Measurements from ENCODE around the gene PCDH11X. TPM values are rescaled to one million over a fixed set of nuclear protein-coding genes. Genes with fewer than 3 reads are reported as not detected.
"Not testable (repeated sequence)": the region's sequence is repeated elsewhere in the genome, so short reads cannot be mapped to it uniquely, and the experiment has no call there.

PCDH11X gene
- 10 to 100 TPM; 24.5 to 57.4 TPM for total RNA-seq
- 10 to 100 TPM; 16.6 to 30.5 TPM for polyA plus RNA-seq (ENCODE audit: insufficient read length in 2 of 2)
- long read RNA-seq, donor 1, full-length matches to known transcripts = 2 of 2 reads
- long read RNA-seq, donor 1, partial matches to known transcripts = 0 of 2 reads
- long read RNA-seq, donor 1, other reads (novel, unspliced or antisense) = 0 of 2 reads
- long read RNA-seq, donor 2 = 0 reads
- long read RNA-seq, donor 3, partial matches to known transcripts = 19 of 19 reads
- long read RNA-seq, donor 3, other reads (novel, unspliced or antisense) = 0 of 19 reads
- long read RNA-seq, donor 4 = 0 reads

DNA sequence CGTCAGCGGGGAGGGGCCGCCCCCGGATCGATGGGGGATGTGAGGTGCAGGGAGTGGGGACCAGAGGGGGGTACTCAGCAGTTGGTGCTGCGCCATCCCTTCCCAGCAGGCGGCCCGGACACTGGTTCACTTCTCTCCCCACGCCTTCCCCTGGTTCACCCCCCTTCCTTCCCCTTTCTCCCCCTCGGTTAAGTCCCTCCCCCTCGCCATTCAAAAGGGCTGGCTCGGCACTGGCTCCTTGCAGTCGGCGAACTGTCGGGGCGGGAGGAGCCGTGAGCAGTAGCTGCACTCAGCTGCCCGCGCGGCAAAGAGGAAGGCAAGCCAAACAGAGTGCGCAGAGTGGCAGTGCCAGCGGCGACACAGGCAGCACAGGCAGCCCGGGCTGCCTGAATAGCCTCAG lies at the start of gene PCDH11X:
TSS of gene PCDH11X (plus strand) at position 241 of the 400 bp plus-strand sequence. CDS start 56,130 bp downstream, outside the sequence.
- WGBS (ENCODE audit: insufficient coverage) = no CpG with 5 or more reads among the region's 24 CpGs
- not testable (repeated sequence) for H3K36me3 ChIP-seq (ENCODE audit: control insufficient read depth, insufficient read depth, low read length); H3K27ac ChIP-seq (ENCODE audit: low read depth, low read length); H3K9me3 ChIP-seq (ENCODE audit: control insufficient read depth, insufficient read depth, low read length); H3K4me1 ChIP-seq (ENCODE audit: control insufficient read depth, insufficient read depth, low read length)
- DNase-seq (ENCODE audit: low read depth in 4 of 6, low spot score in 6 of 6) = peak in 2 of 6 donors; percentile 81 to 89
- Histone ChIP-seq H3K27me3 (ENCODE audit: control insufficient read depth, insufficient read depth, low read length) (peaks cover 13% of the 10 kb centered on the region), H3K4me3 (ENCODE audit: low read depth, low read length) (peak within 1 kb of the TSS; percentile 36)

- H3K4me3 ChIP-seq (ENCODE audit: low read depth, low read length); H3K4me1 ChIP-seq (ENCODE audit: control insufficient read depth, insufficient read depth, low read length); H3K27me3 ChIP-seq (ENCODE audit: control insufficient read depth, insufficient read depth, low read length); H3K36me3 ChIP-seq (ENCODE audit: control insufficient read depth, insufficient read depth, low read length); DNase-seq (ENCODE audit: low read depth in 4 of 6, low spot score in 6 of 6); H3K9me3 ChIP-seq (ENCODE audit: control insufficient read depth, insufficient read depth, low read length); H3K27ac ChIP-seq (ENCODE audit: low read depth, low read length): not testable (repeated sequence)
- no CpG with 5 or more reads among the region's 4 CpGs for WGBS (ENCODE audit: insufficient coverage)
Measured at GRCh38 chrX:91747446-91747845, 31.7 kb upstream of the PCDH11X start.

DNA sequence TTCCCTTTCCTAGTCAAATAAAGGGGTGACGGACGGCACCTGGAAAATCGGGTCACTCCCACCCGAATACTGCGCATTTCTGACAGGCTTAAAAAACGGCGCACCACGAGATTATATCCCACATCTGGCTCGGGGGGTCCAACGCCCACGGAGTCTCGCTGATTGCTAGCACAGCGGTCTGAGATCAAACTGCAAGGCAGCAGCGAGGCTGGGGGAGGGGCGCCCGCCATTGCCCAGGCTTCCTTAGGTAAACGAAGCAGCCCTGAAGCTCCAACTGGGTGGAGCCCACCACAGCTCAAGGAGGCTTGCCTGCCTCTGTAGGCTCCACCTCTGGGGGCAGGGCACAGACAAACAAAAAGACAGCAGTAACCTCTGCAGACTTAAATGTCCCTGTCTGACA lies 26.2 kb upstream of the PCDH11X start:
- H3K4me3 ChIP-seq (ENCODE audit: low read depth, low read length); H3K9me3 ChIP-seq (ENCODE audit: control insufficient read depth, insufficient read depth, low read length); H3K36me3 ChIP-seq (ENCODE audit: control insufficient read depth, insufficient read depth, low read length); H3K27ac ChIP-seq (ENCODE audit: low read depth, low read length); H3K27me3 ChIP-seq (ENCODE audit: control insufficient read depth, insufficient read depth, low read length); DNase-seq (ENCODE audit: low read depth in 4 of 6, low spot score in 6 of 6); H3K4me1 ChIP-seq (ENCODE audit: control insufficient read depth, insufficient read depth, low read length): not testable (repeated sequence)
- WGBS (ENCODE audit: insufficient coverage) = 73% methylated on average over 17 of the region's 17 CpGs

DNA sequence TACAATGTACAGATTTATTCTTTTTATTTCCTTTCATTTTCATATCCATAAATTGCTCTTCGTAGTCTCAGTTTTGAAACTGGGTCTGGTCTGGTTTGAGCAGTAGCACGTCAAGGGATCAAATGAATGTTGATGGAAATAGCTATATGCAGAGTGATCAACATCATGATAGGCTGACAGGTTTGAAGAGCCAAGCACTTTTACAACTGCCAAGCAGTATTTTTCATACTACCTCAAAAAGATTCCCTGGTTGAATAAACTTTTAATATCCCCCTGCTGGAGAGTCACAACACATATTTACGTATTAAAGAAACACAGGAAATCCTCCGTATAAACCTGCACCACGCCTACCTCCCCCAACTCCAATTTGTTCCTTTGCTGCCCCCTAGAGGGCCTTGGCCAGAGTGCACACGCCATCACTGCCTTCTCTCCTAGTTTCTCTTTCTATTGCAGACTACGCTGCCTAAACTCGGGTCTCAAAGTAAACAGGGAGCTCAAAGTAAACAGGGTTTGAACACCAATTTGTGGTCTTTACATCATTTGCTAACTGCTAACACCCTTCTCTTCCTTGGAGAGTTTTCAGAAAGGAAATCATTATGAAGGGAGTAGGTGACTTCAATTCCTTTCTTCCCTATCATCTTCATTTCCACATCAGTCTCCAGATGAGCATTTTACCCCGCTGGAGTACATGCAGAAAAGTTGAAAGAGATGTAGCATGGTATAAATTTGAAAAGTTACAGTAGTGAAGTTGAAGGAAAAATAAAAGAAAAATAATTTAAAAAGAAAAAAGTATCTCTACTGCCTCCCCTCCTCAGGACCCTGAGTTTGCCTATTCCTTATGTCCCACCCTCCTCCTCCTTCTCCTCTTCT lies 8.3 kb upstream of the PCDH11X start:
- H3K36me3 ChIP-seq (ENCODE audit: control insufficient read depth, insufficient read depth, low read length); H3K27me3 ChIP-seq (ENCODE audit: control insufficient read depth, insufficient read depth, low read length); H3K4me1 ChIP-seq (ENCODE audit: control insufficient read depth, insufficient read depth, low read length); H3K27ac ChIP-seq (ENCODE audit: low read depth, low read length); H3K9me3 ChIP-seq (ENCODE audit: control insufficient read depth, insufficient read depth, low read length); H3K4me3 ChIP-seq (ENCODE audit: low read depth, low read length): not testable (repeated sequence)
- peak in 1 of 6 donors; percentile 17 for DNase-seq (ENCODE audit: low read depth in 4 of 6, low spot score in 6 of 6)
- no CpG with 5 or more reads among the region's 9 CpGs for WGBS (ENCODE audit: insufficient coverage)

DNA sequence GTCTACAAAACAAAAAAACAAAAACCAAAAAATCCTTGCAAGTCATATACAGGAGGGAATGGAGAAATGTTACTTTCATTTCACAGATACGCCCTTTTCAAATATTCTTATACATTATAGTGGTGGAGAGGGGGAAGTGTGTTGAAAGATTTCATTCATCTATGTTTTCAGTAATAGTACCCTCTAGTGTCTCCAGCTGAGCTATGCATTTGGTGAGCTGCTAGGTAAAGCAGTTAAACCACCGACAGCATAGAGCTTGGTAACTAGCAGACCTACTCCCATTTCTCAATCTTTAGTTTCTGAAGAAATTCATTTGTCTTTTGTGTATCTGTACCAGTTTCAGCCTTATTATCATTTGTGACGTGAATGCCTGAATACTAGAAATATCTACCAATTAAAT lies 5.2 kb upstream of the PCDH11X start:
- H3K4me1 ChIP-seq (ENCODE audit: control insufficient read depth, insufficient read depth, low read length); H3K36me3 ChIP-seq (ENCODE audit: control insufficient read depth, insufficient read depth, low read length); H3K4me3 ChIP-seq (ENCODE audit: low read depth, low read length); H3K9me3 ChIP-seq (ENCODE audit: control insufficient read depth, insufficient read depth, low read length); H3K27ac ChIP-seq (ENCODE audit: low read depth, low read length); H3K27me3 ChIP-seq (ENCODE audit: control insufficient read depth, insufficient read depth, low read length): not testable (repeated sequence)
- WGBS (ENCODE audit: insufficient coverage) = no CpG with 5 or more reads among the region's 3 CpGs
- peak in 1 of 6 donors; percentile 30 for DNase-seq (ENCODE audit: low read depth in 4 of 6, low spot score in 6 of 6)

DNA sequence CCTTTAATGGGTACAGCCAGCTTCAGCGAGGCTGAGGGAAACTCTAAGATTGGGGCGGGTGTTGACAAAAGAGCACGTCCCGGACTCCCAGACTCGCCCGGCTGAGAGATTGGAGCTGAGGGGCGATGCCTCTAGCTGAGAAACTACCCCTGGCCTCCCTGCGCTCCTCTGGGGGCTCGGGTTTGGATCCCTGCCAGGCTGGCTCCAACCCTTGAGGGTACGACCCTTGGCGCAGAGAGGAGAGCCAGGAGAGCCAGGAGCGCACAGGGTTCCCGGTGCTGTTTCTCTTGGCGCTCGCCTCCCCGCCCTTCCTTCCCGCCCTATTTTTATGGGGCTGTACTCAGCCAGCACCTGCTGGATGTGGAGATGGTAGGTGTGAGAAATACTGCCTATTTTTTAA lies 833 bp downstream of the PCDH11X start:
- H3K36me3 ChIP-seq (ENCODE audit: control insufficient read depth, insufficient read depth, low read length); H3K9me3 ChIP-seq (ENCODE audit: control insufficient read depth, insufficient read depth, low read length); H3K4me1 ChIP-seq (ENCODE audit: control insufficient read depth, insufficient read depth, low read length); H3K27ac ChIP-seq (ENCODE audit: low read depth, low read length): not testable (repeated sequence)
- peak overlapping the region; percentile 36 for H3K4me3 ChIP-seq (ENCODE audit: low read depth, low read length)
- 2% methylated on average over 11 of the region's 17 CpGs for WGBS (ENCODE audit: insufficient coverage)
- peaks cover 13% of the 10 kb centered on the region for H3K27me3 ChIP-seq (ENCODE audit: control insufficient read depth, insufficient read depth, low read length)
- DNase-seq (ENCODE audit: low read depth in 4 of 6, low spot score in 6 of 6) = peak in 2 of 6 donors; percentile 16 to 20

- not testable (repeated sequence) for H3K36me3 ChIP-seq (ENCODE audit: control insufficient read depth, insufficient read depth, low read length)
Measured at GRCh38 chrX:91780698-91781097, 1.5 kb downstream of the PCDH11X start.

DNA sequence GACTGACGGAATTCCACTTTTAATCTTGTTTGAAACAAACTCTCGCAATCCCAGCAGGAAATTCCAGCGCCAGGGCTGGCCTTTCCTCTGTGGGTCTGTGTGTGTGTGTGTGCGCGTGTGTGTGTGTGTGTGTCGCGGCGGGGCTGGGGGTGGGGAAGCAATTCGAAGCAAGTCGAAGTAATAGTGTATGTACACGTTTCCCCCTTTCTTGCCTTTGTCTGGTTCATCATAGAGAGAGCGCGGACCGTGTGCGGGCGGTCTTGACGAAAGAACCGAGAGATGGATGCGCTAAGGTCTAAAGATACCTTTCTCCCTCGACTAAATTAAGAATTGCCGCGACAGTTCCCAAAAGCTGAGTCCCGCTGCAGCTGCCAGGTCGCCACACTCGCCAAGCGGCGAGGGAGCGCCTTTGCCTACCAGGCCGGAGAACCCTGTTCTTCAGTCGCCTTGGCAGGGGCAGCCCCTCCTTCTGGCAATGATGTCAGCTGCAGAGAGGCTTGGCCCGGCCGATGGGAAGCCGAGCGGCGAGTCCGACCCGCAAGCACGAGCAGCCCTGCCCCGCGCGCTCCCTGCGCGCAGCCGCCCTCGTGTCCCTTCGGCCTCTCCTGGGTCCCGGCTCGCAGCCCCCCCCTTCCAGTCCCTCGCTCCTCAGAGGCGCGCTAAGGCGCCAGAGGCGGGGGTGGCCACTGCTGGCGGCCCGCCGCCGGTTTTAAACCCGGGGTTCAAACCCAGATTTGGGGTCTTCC lies 2.6 kb downstream of the PCDH11X start:
- not testable (repeated sequence) for H3K4me1 ChIP-seq (ENCODE audit: control insufficient read depth, insufficient read depth, low read length); H3K27ac ChIP-seq (ENCODE audit: low read depth, low read length); H3K9me3 ChIP-seq (ENCODE audit: control insufficient read depth, insufficient read depth, low read length); H3K36me3 ChIP-seq (ENCODE audit: control insufficient read depth, insufficient read depth, low read length)
- peaks cover 13% of the 10 kb centered on the region for H3K27me3 ChIP-seq (ENCODE audit: control insufficient read depth, insufficient read depth, low read length)
- under 1% methylated on average over 21 of the region's 58 CpGs for WGBS (ENCODE audit: insufficient coverage)
- H3K4me3 ChIP-seq (ENCODE audit: low read depth, low read length) = peak overlapping the region; percentile 39
- peak in 2 of 6 donors; percentile 55 to 63 for DNase-seq (ENCODE audit: low read depth in 4 of 6, low spot score in 6 of 6)

More at GRCh38 chrX:91780698-91781097, 1.5 kb downstream of the PCDH11X start:
- under 1% methylated on average over 17 of the region's 23 CpGs for WGBS (ENCODE audit: insufficient coverage)
- Histone ChIP-seq H3K27me3 (ENCODE audit: control insufficient read depth, insufficient read depth, low read length) (peaks cover 13% of the 10 kb centered on the region), H3K4me3 (ENCODE audit: low read depth, low read length) (peak overlapping the region; percentile 36)
- not testable (repeated sequence) for H3K27ac ChIP-seq (ENCODE audit: low read depth, low read length); H3K4me1 ChIP-seq (ENCODE audit: control insufficient read depth, insufficient read depth, low read length); H3K9me3 ChIP-seq (ENCODE audit: control insufficient read depth, insufficient read depth, low read length)
- peak in 2 of 6 donors; percentile 37 to 43 for DNase-seq (ENCODE audit: low read depth in 4 of 6, low spot score in 6 of 6)

DNA sequence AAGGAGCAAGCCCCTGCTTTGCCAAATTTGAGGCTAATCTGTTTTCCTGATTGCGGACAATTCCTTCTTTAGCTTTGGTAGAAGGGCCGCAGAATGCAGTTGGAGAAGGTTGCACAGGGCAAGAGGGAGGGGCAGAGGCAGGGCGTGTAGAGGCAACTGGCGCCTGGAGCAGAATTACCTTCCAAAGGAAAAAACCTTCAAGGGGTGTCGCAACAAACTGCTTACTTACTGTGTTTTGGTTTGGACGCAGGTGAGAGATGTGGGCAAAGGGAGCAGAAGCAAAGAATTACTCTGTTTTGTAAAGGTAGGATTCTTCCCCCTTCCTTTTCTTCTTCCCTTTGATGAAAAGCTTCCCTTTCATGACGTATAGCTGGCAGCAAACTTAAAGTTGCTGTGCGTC lies 3.6 kb downstream of the PCDH11X start:
- H3K4me1 ChIP-seq (ENCODE audit: control insufficient read depth, insufficient read depth, low read length); H3K27ac ChIP-seq (ENCODE audit: low read depth, low read length); H3K4me3 ChIP-seq (ENCODE audit: low read depth, low read length); H3K36me3 ChIP-seq (ENCODE audit: control insufficient read depth, insufficient read depth, low read length); H3K9me3 ChIP-seq (ENCODE audit: control insufficient read depth, insufficient read depth, low read length): not testable (repeated sequence)
- peaks cover 13% of the 10 kb centered on the region for H3K27me3 ChIP-seq (ENCODE audit: control insufficient read depth, insufficient read depth, low read length)
- peak in 2 of 6 donors; percentile 4 to 7 for DNase-seq (ENCODE audit: low read depth in 4 of 6, low spot score in 6 of 6)
- WGBS (ENCODE audit: insufficient coverage) = 0% methylated on average over 3 of the region's 8 CpGs

All from spinal cord (tissue), 10 donors.